SK-N-SH treated with all-trans-retinoic acid at 6 μM for 48 hours (cell line): ENCODE data around the gene PHOSPHO1.
"Not testable (repeated sequence)": the region's sequence is repeated elsewhere in the genome, so short reads cannot be mapped to it uniquely, and the experiment has no call there.

ENCODE experiments used
- ARNTL ChIP-seq: fragments of 450-650 bp; formaldehyde crosslinking; IDR thresholded peaks from 2 replicates; pipeline ENCODE4 v1.5.0; 2020; ENCODE audit warnings: low read depth, mild to moderate bottlenecking, moderate library complexity, borderline replicate concordance
- CREB5 ChIP-seq: fragments of 250-450 bp; sonication (Bioruptor Pico); IDR thresholded peaks from 2 replicates; pipeline ENCODE4 v1.5.1; 2020; ENCODE audit warnings: low read depth, mild to moderate bottlenecking, moderate library complexity
- ESRRG ChIP-seq: fragments of 250-450 bp; sonication (Bioruptor Pico); IDR thresholded peaks from 2 replicates; pipeline ENCODE4 v1.6.1; 2021; ENCODE audit warnings: mild to moderate bottlenecking
- GLIS3 ChIP-seq: fragments of 250-450 bp; sonication (Bioruptor Pico); IDR thresholded peaks from 2 replicates; pipeline ENCODE4 v1.5.0; 2020; ENCODE audit warnings: mild to moderate bottlenecking, moderate library complexity
- ISL1 ChIP-seq: fragments of 250-450 bp; sonication (Bioruptor Pico); IDR thresholded peaks from 2 replicates; pipeline ENCODE4 v2.1.2; 2022; ENCODE audit warnings: mild to moderate bottlenecking, moderate library complexity
- OSR1 ChIP-seq: fragments of 250-450 bp; sonication (Bioruptor Pico); IDR thresholded peaks from 2 replicates; pipeline ENCODE4 v1.8.0; 2022; ENCODE audit warnings: moderate library complexity, mild to moderate bottlenecking, inconsistent platforms
- PATZ1 ChIP-seq: fragments of 250-450 bp; sonication (Bioruptor Pico); IDR thresholded peaks from 2 replicates; pipeline ENCODE4 v1.8.0; 2020; ENCODE audit warnings: mild to moderate bottlenecking, moderate library complexity, borderline replicate concordance
- TCF4 ChIP-seq: fragments of 250-450 bp; sonication (Bioruptor Pico); IDR thresholded peaks from 2 replicates; pipeline ENCODE4 v1.8.0; 2021; ENCODE audit warnings: mild to moderate bottlenecking, moderate library complexity, borderline replicate concordance
- ZFP3 ChIP-seq: fragments of 250-450 bp; sonication (Bioruptor Pico); IDR thresholded peaks from 2 replicates; pipeline ENCODE4 v1.5.0; 2020; ENCODE audit warnings: mild to moderate bottlenecking, moderate library complexity
- ZNF565 ChIP-seq: fragments of 450-650 bp; formaldehyde crosslinking; conservative IDR thresholded peaks from 2 replicates; pipeline ENCODE4 v1.5.0; 2020; ENCODE audit warnings: low read depth, mild to moderate bottlenecking, moderate library complexity
- ZNF70 ChIP-seq: fragments of 450-650 bp; formaldehyde crosslinking; IDR thresholded peaks from 2 replicates; pipeline ENCODE4 v1.5.0; 2020; ENCODE audit warnings: mild to moderate bottlenecking, moderate library complexity

GRCh38 chr17:49279263-49280015 lies 48.9 kb upstream of the PHOSPHO1 start:
- TF ChIP-seq ESRRG (CRISPR knock-in tag); PATZ1; GLIS3; ZFP3 (CRISPR knock-in tag); ZNF565 (CRISPR knock-in tag); ISL1 (CRISPR knock-in tag); ARNTL (CRISPR knock-in tag); CREB5 (CRISPR knock-in tag); ZNF70 (CRISPR knock-in tag); OSR1; TCF4 (CRISPR knock-in tag): not testable (repeated sequence)
